ENCODE measurements around the gene PPP1R3E. TPM values are rescaled to one million over a fixed set of nuclear protein-coding genes. Genes with fewer than 3 reads are reported as not detected.

Gene PPP1R3E
- total RNA-seq, 1 donor from 2014 or later: 16.9 TPM

- Histone ChIP-seq H3K27ac (no peak overlapping the region), H3K9me3 (no peaks in the 10 kb centered on the region), H3K36me3 (peaks cover 36% of the 10 kb centered on the region), H3K27me3 (ENCODE audit: low read depth) (no peaks in the 10 kb centered on the region), H3K4me3 (no peak overlapping the region), H3K4me1 (peaks cover 23% of the 10 kb centered on the region)
- intact Hi-C loops (cut with DNase I): no loop called here
- TF ChIP-seq CTCF (IDR thresholded peaks at IDR 0.05): no peak
- ATAC-seq: no peak
- DNase-seq: no peak
Observed at GRCh38 chr14:23323838-23324454, 21.3 kb upstream of the PPP1R3E start.

- Histone ChIP-seq H3K36me3 (peaks cover 36% of the 10 kb centered on the region), H3K4me1 (peaks cover 23% of the 10 kb centered on the region), H3K4me3 (peak overlapping the region; percentile 71), H3K9me3 (no peaks in the 10 kb centered on the region), H3K27me3 (ENCODE audit: low read depth) (no peaks in the 10 kb centered on the region), H3K27ac (peak overlapping the region; percentile 95)
- no peak for TF ChIP-seq CTCF (IDR thresholded peaks at IDR 0.05)
- DNase-seq (no peak), ATAC-seq (no peak)
- intact Hi-C loops (cut with DNase I): no loop called here
Observed at GRCh38 chr14:23322568-23323517, 20.2 kb upstream of the PPP1R3E start.

GRCh38 chr14:23321572-23322547 lies 19.2 kb upstream of the PPP1R3E start:
- Histone ChIP-seq H3K4me3 (peak overlapping the region; percentile 71), H3K4me1 (peaks cover 23% of the 10 kb centered on the region), H3K27ac (peak overlapping the region; percentile 95), H3K27me3 (ENCODE audit: low read depth) (no peaks in the 10 kb centered on the region), H3K36me3 (peaks cover 39% of the 10 kb centered on the region), H3K9me3 (no peaks in the 10 kb centered on the region)
- intact Hi-C loops (cut with DNase I): no loop called here
- TF ChIP-seq CTCF (IDR thresholded peaks at IDR 0.05): no peak
- peak; percentile 23 to 46 for ATAC-seq
- DNase-seq: no peak

- Histone ChIP-seq H3K27ac (peak within 1 kb of the TSS; percentile 95), H3K9me3 (no peaks in the 10 kb centered on the region), H3K4me3 (peak within 1 kb of the TSS; percentile 71), H3K27me3 (ENCODE audit: low read depth) (no peaks in the 10 kb centered on the region), H3K36me3 (peaks cover 41% of the 10 kb centered on the region), H3K4me1 (peaks cover 23% of the 10 kb centered on the region)
- intact Hi-C loops (cut with DNase I): no loop called here
- ATAC-seq (peak; percentile 96 to 97), DNase-seq (peak; percentile 99)
- no peak for TF ChIP-seq CTCF (IDR thresholded peaks at IDR 0.05)
Observed at GRCh38 chr14:23320584-23321571, 18.2 kb upstream of the PPP1R3E start, which contains the start of gene PABPN1. PABPN1 (plus strand) TSS chr14:23321457; CDS start chr14:23321470, 13 bp downstream.
